ENCODE measurements around the gene CPA5. TPM values are rescaled to one million over a fixed set of nuclear protein-coding genes. Genes with fewer than 3 reads are reported as not detected.
"Not testable (repeated sequence)": the region's sequence is repeated elsewhere in the genome, so short reads cannot be mapped to it uniquely, and the experiment has no call there.

Gene CPA5
- total RNA-seq, 5 donors from 2014 or later (not counting 1 experiment from before 2014, with no cell fraction given): 1.2 to 9.4 (median 4.5) TPM; not detected in 1

- Mint-ChIP-seq H3K9me3 (peaks cover 0 to under 1% (median 0%) of the 10 kb centered on the region in 3 donors), H3K27ac (no peak overlapping the region), H3K36me3 (no peaks in the 10 kb centered on the region), H3K4me1 (peaks cover 13 to 26% (median 25%) of the 10 kb centered on the region in 3 donors), H3K4me3 (no peak overlapping the region), H3K27me3 (no peaks in the 10 kb centered on the region)
- no peak for DNase-seq
- Histone ChIP-seq H3K27ac (ENCODE audit: low read length) (no peak overlapping the region), H3K4me3 (ENCODE audit: control insufficient read depth in 1 of 2, extremely low read depth in 1 of 2, low read length in 1 of 2) (no peak overlapping the region), H3K27me3 (replicated peaks in 1 of 2; ENCODE audit: control insufficient read depth in 2 of 2, extremely low read depth in 1 of 2, insufficient read depth in 2 of 2, low read length in 1 of 2) (peaks cover 0 to 4% of the 10 kb centered on the region in 2 experiments), H3K9me3 (no peaks in the 10 kb centered on the region), H3K4me1 (ENCODE audit: control insufficient read depth in 1 of 2, extremely low read depth in 1 of 2, insufficient read depth in 2 of 2, low read length in 2 of 2) (peaks cover 10 to 42% of the 10 kb centered on the region in 2 experiments), H3K36me3 (ENCODE audit: control insufficient read depth in 2 of 2, extremely low read depth in 1 of 2, insufficient read depth in 1 of 2, low read length in 1 of 2) (no peaks in the 10 kb centered on the region)
- 81% methylated on average over 3 of the region's 3 CpGs for WGBS (ENCODE audit: insufficient coverage)
- ChIA-PET CTCF (interaction anchor here (0.7 kb wide), 2 partner anchors 8 to 196 kb away, joined by 3 read pairs; no protein-coding TSS in a partner anchor), POLR2A (no interaction called here)
- no peak for ATAC-seq (replicated peaks in 1 of 4)
Observed at GRCh38 chr7:130371046-130371445, 26.4 kb downstream of the CPA5 start.

GRCh38 chr7:130372402-130373165, 28.0 kb downstream of the CPA5 start:
- CTCF ChIA-PET: no interaction called here
- Histone ChIP-seq H3K27ac (ENCODE audit: low read length) (no peak overlapping the region), H3K4me1 (ENCODE audit: control insufficient read depth in 1 of 2, extremely low read depth in 1 of 2, insufficient read depth in 2 of 2, low read length in 2 of 2) (peaks cover 0 to 26% of the 10 kb centered on the region in 2 experiments), H3K27me3 (replicated peaks in 1 of 2; ENCODE audit: control insufficient read depth in 2 of 2, extremely low read depth in 1 of 2, insufficient read depth in 2 of 2, low read length in 1 of 2) (peaks cover 0 to 4% of the 10 kb centered on the region in 2 experiments), H3K9me3 (no peaks in the 10 kb centered on the region), H3K36me3 (ENCODE audit: control insufficient read depth in 2 of 2, extremely low read depth in 1 of 2, insufficient read depth in 1 of 2, low read length in 1 of 2) (no peaks in the 10 kb centered on the region), H3K4me3 (ENCODE audit: control insufficient read depth in 1 of 2, extremely low read depth in 1 of 2, low read length in 1 of 2) (no peak overlapping the region)
- Mint-ChIP-seq H3K4me3 (no peak overlapping the region), H3K27ac (no peak overlapping the region), H3K4me1 (peaks cover 4 to 16% (median 16%) of the 10 kb centered on the region in 3 donors), H3K27me3 (no peaks in the 10 kb centered on the region), H3K9me3 (peaks cover 0 to 8% (median 7%) of the 10 kb centered on the region in 3 donors), H3K36me3 (peaks cover 3% of the 10 kb centered on the region)
- WGBS (ENCODE audit: insufficient coverage): 95% methylated on average over 7 of the region's 11 CpGs
- no peak for ATAC-seq (replicated peaks in 1 of 4)
- POLR2A ChIA-PET: no interaction called here
- no peak for DNase-seq

GRCh38 chr7:130374507-130374906, 29.9 kb downstream of the CPA5 start:
- Histone ChIP-seq H3K27ac (ENCODE audit: low read length) (no peak overlapping the region), H3K9me3 (no peaks in the 10 kb centered on the region), H3K4me1 (ENCODE audit: control insufficient read depth in 1 of 2, extremely low read depth in 1 of 2, insufficient read depth in 2 of 2, low read length in 2 of 2) (peaks cover 0 to 7% of the 10 kb centered on the region in 2 experiments), H3K4me3 (ENCODE audit: control insufficient read depth in 1 of 2, extremely low read depth in 1 of 2, low read length in 1 of 2) (no peak overlapping the region), H3K36me3 (ENCODE audit: control insufficient read depth in 2 of 2, extremely low read depth in 1 of 2, insufficient read depth in 1 of 2, low read length in 1 of 2) (no peaks in the 10 kb centered on the region), H3K27me3 (replicated peaks in 1 of 2; ENCODE audit: control insufficient read depth in 2 of 2, extremely low read depth in 1 of 2, insufficient read depth in 2 of 2, low read length in 1 of 2) (peaks cover 0 to 4% of the 10 kb centered on the region in 2 experiments)
- CTCF ChIA-PET: no interaction called here
- H3K4me1 Mint-ChIP-seq: peaks cover under 1 to 6% (median 6%) of the 10 kb centered on the region in 3 donors
- peaks cover 0 to 8% (median 7%) of the 10 kb centered on the region in 3 donors for H3K9me3 Mint-ChIP-seq
- POLR2A ChIA-PET: no interaction called here
- no peak for ATAC-seq (replicated peaks in 1 of 4)
- H3K27me3 Mint-ChIP-seq: no peaks in the 10 kb centered on the region
- 100% methylated on average over 2 of the region's 6 CpGs for WGBS (ENCODE audit: insufficient coverage)
- no peak overlapping the region for H3K27ac Mint-ChIP-seq
- peaks cover 3% of the 10 kb centered on the region for H3K36me3 Mint-ChIP-seq
- no peak for DNase-seq
- no peak overlapping the region for H3K4me3 Mint-ChIP-seq

GRCh38 chr7:130376461-130376860, 31.8 kb downstream of the CPA5 start:
- H3K4me1 ChIP-seq (ENCODE audit: control insufficient read depth in 1 of 2, extremely low read depth in 1 of 2, insufficient read depth in 2 of 2, low read length in 2 of 2); H3K36me3 Mint-ChIP-seq; DNase-seq; H3K9me3 ChIP-seq; POLR2A ChIA-PET; CTCF ChIA-PET; H3K36me3 ChIP-seq (ENCODE audit: control insufficient read depth in 2 of 2, extremely low read depth in 1 of 2, insufficient read depth in 1 of 2, low read length in 1 of 2); H3K4me1 Mint-ChIP-seq; H3K27ac ChIP-seq (ENCODE audit: low read length); H3K27ac Mint-ChIP-seq; H3K27me3 Mint-ChIP-seq; H3K4me3 Mint-ChIP-seq; ATAC-seq (replicated peaks in 1 of 4); H3K9me3 Mint-ChIP-seq; H3K4me3 ChIP-seq (ENCODE audit: control insufficient read depth in 1 of 2, extremely low read depth in 1 of 2, low read length in 1 of 2): not testable (repeated sequence)
- WGBS (ENCODE audit: insufficient coverage): 80% methylated on average over 1 of the region's 1 CpG
- H3K27me3 ChIP-seq (replicated peaks in 1 of 2; ENCODE audit: control insufficient read depth in 2 of 2, extremely low read depth in 1 of 2, insufficient read depth in 2 of 2, low read length in 1 of 2): peaks cover 0 to 10% of the 10 kb centered on the region in 2 experiments

- Histone ChIP-seq H3K27me3 (replicated peaks in 1 of 2; ENCODE audit: control insufficient read depth in 2 of 2, extremely low read depth in 1 of 2, insufficient read depth in 2 of 2, low read length in 1 of 2) (peaks cover 0 to 10% of the 10 kb centered on the region in 2 experiments), H3K9me3 (no peaks in the 10 kb centered on the region), H3K27ac (ENCODE audit: low read length) (no peak overlapping the region), H3K4me3 (ENCODE audit: control insufficient read depth in 1 of 2, extremely low read depth in 1 of 2, low read length in 1 of 2) (no peak overlapping the region), H3K4me1 (ENCODE audit: control insufficient read depth in 1 of 2, extremely low read depth in 1 of 2, insufficient read depth in 2 of 2, low read length in 2 of 2) (no peaks in the 10 kb centered on the region), H3K36me3 (ENCODE audit: control insufficient read depth in 2 of 2, extremely low read depth in 1 of 2, insufficient read depth in 1 of 2, low read length in 1 of 2) (no peaks in the 10 kb centered on the region)
- 76% methylated on average over 6 of the region's 6 CpGs for WGBS (ENCODE audit: insufficient coverage)
- no peak overlapping the region for H3K4me3 Mint-ChIP-seq
- peaks cover 0 to 8% (median 7%) of the 10 kb centered on the region in 3 donors for H3K9me3 Mint-ChIP-seq
- no peak for DNase-seq
- no peaks in the 10 kb centered on the region for H3K27me3 Mint-ChIP-seq
- H3K36me3 Mint-ChIP-seq: peaks cover 3% of the 10 kb centered on the region
- no peaks in the 10 kb centered on the region for H3K4me1 Mint-ChIP-seq
- ChIA-PET CTCF (no interaction called here), POLR2A (interaction anchor here in 1 of 2 donors (0.6 kb wide), 1 partner anchor 175 kb away, joined by 3 read pairs; no protein-coding TSS in a partner anchor)
- H3K27ac Mint-ChIP-seq: no peak overlapping the region
- no peak for ATAC-seq (replicated peaks in 1 of 4)
Observed at GRCh38 chr7:130377178-130377577, 32.6 kb downstream of the CPA5 start.

- DNase-seq (no peak), ATAC-seq (replicated peaks in 1 of 4) (no peak)
- Histone ChIP-seq H3K36me3 (ENCODE audit: control insufficient read depth in 2 of 2, extremely low read depth in 1 of 2, insufficient read depth in 1 of 2, low read length in 1 of 2) (no peaks in the 10 kb centered on the region), H3K4me3 (ENCODE audit: control insufficient read depth in 1 of 2, extremely low read depth in 1 of 2, low read length in 1 of 2) (no peak overlapping the region), H3K9me3 (no peaks in the 10 kb centered on the region), H3K27me3 (replicated peaks in 1 of 2; ENCODE audit: control insufficient read depth in 2 of 2, extremely low read depth in 1 of 2, insufficient read depth in 2 of 2, low read length in 1 of 2) (peaks cover 0 to 11% of the 10 kb centered on the region in 2 experiments), H3K4me1 (ENCODE audit: control insufficient read depth in 1 of 2, extremely low read depth in 1 of 2, insufficient read depth in 2 of 2, low read length in 2 of 2) (no peaks in the 10 kb centered on the region), H3K27ac (ENCODE audit: low read length) (no peak overlapping the region)
- Mint-ChIP-seq H3K27ac (no peak overlapping the region), H3K36me3 (peaks cover 3% of the 10 kb centered on the region), H3K27me3 (no peaks in the 10 kb centered on the region), H3K4me1 (no peaks in the 10 kb centered on the region), H3K4me3 (no peak overlapping the region), H3K9me3 (peaks cover 0 to 8% (median 7%) of the 10 kb centered on the region in 3 donors)
- 90% methylated on average over 7 of the region's 7 CpGs for WGBS (ENCODE audit: insufficient coverage)
- ChIA-PET POLR2A (no interaction called here), CTCF (no interaction called here)
Observed at GRCh38 chr7:130379019-130379418, 34.4 kb downstream of the CPA5 start.

Measured in T-cell (primary cell).